Retinal pigment epithelial cell (primary cell): ENCODE measurements around the gene VSTM2A.
"Not testable (repeated sequence)": the region's sequence is repeated elsewhere in the genome, so short reads cannot be mapped to it uniquely, and the experiment has no call there.

Source experiments
- DNase-seq: peaks from one replicate; pipeline ENCODE4 v3.0.0-alpha.2; 2010; ENCODE audit warnings: low read depth
- H3K4me3 ChIP-seq: 2 replicates; pipeline ENCODE4 v1.5.1; 2011; ENCODE audit warnings: mild to moderate bottlenecking, low read length, control low read depth, moderate library complexity
- CTCF ChIP-seq: conservative IDR thresholded peaks from 2 replicates; pipeline ENCODE4 v1.5.1; 2011; ENCODE audit warnings: low read depth, low read length, control low read depth, inconsistent platforms

Gene VSTM2A

GRCh38 chr7:54541669-54542625, at the start of gene VSTM2A:
VSTM2A (plus strand) TSS chr7:54542375; CDS start chr7:54542731, 356 bp downstream.
- TF ChIP-seq CTCF, result no peak
- no peak for DNase-seq
- H3K4me3 ChIP-seq, result no peak within 1 kb of the TSS

GRCh38 chr7:54504531-54504930, 37.6 kb upstream of the VSTM2A start:
- DNase-seq, H3K4me3 ChIP-seq: not testable (repeated sequence)

GRCh38 chr7:54529568-54529967, 12.6 kb upstream of the VSTM2A start:
- no peak for DNase-seq
- H3K4me3 ChIP-seq, result no peak overlapping the region
- TF ChIP-seq CTCF, result no peak

GRCh38 chr7:54538122-54538521, 4.1 kb upstream of the VSTM2A start:
- no peak for DNase-seq
- TF ChIP-seq CTCF, result no peak
- H3K4me3 ChIP-seq, result no peak overlapping the region

GRCh38 chr7:54543051-54543488, 895 bp downstream of the VSTM2A start:
- peak; percentile 6 for DNase-seq
- H3K4me3 ChIP-seq, result no peak overlapping the region
- no peak for TF ChIP-seq CTCF

GRCh38 chr7:54544149-54544526, 2.0 kb downstream of the VSTM2A start:
- DNase-seq, result no peak
- no peak overlapping the region for H3K4me3 ChIP-seq

More at GRCh38 chr7:54544149-54544526, 2.0 kb downstream of the VSTM2A start:
- no peak for TF ChIP-seq CTCF
